Keratinocyte (primary cell): ENCODE data around the gene NANOS3. TPM values are rescaled to one million over a fixed set of nuclear protein-coding genes. Genes with fewer than 3 reads are reported as not detected.

Experiments
- DNase-seq: peaks from one replicate; pipeline ENCODE4 v3.0.0-alpha.2; 2011; ENCODE audit warnings: low read depth, missing footprints, low spot score
- FAIRE-seq: peaks from 2 replicates; lab custom pipeline; 2011; peaks lifted over from hg19 to GRCh38; lab: Jason Lieb, UNC
- H2AFZ ChIP-seq: 2 replicates; pipeline ENCODE4 v1.6.0; 2012; ENCODE audit warnings: low read length, control low read depth, inconsistent platforms; ENCODE audit not compliant: control insufficient read depth
- H3K27ac ChIP-seq: 2 replicates; pipeline ENCODE4 v1.5.1; 2011; ENCODE audit warnings: low read length; ENCODE audit not compliant: control insufficient read depth, insufficient read depth
- H3K27me3 ChIP-seq: 3 replicates; pipeline ENCODE4 v1.6.0; 2011; ENCODE audit warnings: low read length; ENCODE audit not compliant: control insufficient read depth, insufficient read depth; ENCODE audit errors: extremely low read depth
- H3K36me3 ChIP-seq, 2 experiments: 2 replicates in 1 of 2; 3 replicates in 1 of 2; pipeline ENCODE4 v1.5.1; 2011; ENCODE audit warnings: low read length in 2 of 2, mild to moderate bottlenecking in 1 of 2; ENCODE audit not compliant: control insufficient read depth in 2 of 2, insufficient read depth in 2 of 2; ENCODE audit errors: extremely low read depth in 1 of 2
- H3K4me1 ChIP-seq: 3 replicates; pipeline ENCODE4 v1.5.1; 2011; ENCODE audit warnings: low read length; ENCODE audit not compliant: control insufficient read depth, insufficient read depth; ENCODE audit errors: extremely low read depth
- H3K4me2 ChIP-seq: 3 replicates; pipeline ENCODE4 v1.6.0; 2011; ENCODE audit warnings: low read depth, low read length; ENCODE audit not compliant: control insufficient read depth, insufficient read depth; ENCODE audit errors: extremely low read depth
- H3K4me3 ChIP-seq, 3 experiments: fragments of 200-600 bp in 1 of 3; sonication (generic) in 1 of 3; 2 replicates in 2 of 3; 3 replicates in 1 of 3; pipeline ENCODE4 v1.5.1; 2011 to 2016; ENCODE audit warnings: low read length in 3 of 3, mild to moderate bottlenecking in 3 of 3, control low read depth in 2 of 3, inconsistent platforms in 1 of 3, low read depth in 1 of 3, mixed read lengths in 1 of 3, mixed run types in 1 of 3, moderate library complexity in 1 of 3; ENCODE audit not compliant: control insufficient read depth in 2 of 3, insufficient read depth in 2 of 3; ENCODE audit errors: extremely low read depth in 1 of 3
- H3K79me2 ChIP-seq: 2 replicates; pipeline ENCODE4 v1.6.0; 2012; ENCODE audit warnings: low read length; ENCODE audit not compliant: control insufficient read depth, insufficient read depth
- H3K9ac ChIP-seq: 3 replicates; pipeline ENCODE4 v1.6.0; 2011; ENCODE audit warnings: low read length; ENCODE audit not compliant: control insufficient read depth, insufficient read depth; ENCODE audit errors: extremely low read depth
- H3K9me1 ChIP-seq: 3 replicates; pipeline ENCODE4 v1.6.0; 2011; ENCODE audit warnings: low read length; ENCODE audit not compliant: control insufficient read depth, insufficient read depth; ENCODE audit errors: extremely low read depth
- H3K9me3 ChIP-seq: 2 replicates; pipeline ENCODE4 v1.5.1; 2012; ENCODE audit warnings: low read depth, low read length; ENCODE audit not compliant: control insufficient read depth
- H4K20me1 ChIP-seq: 3 replicates; pipeline ENCODE4 v1.6.0; 2011; ENCODE audit warnings: low read length; ENCODE audit not compliant: control insufficient read depth, insufficient read depth; ENCODE audit errors: extremely low read depth
- CTCF ChIP-seq, 3 experiments: IDR thresholded peaks in 1 of 3; conservative IDR thresholded peaks in 1 of 3; optimal IDR thresholded peaks in 1 of 3; 2 replicates in 2 of 3; 3 replicates in 1 of 3; pipeline versions ENCODE3 to v1.5.1; 2011; ENCODE audit warnings: low read length in 3 of 3, mild to moderate bottlenecking in 3 of 3, moderate library complexity in 2 of 3, control low read depth in 1 of 3, inconsistent platforms in 1 of 3; ENCODE audit not compliant: insufficient read depth in 2 of 3; ENCODE audit errors: extremely low read depth in 1 of 3
- EZH2 ChIP-seq: IDR thresholded peaks from one replicate; pipeline ENCODE4 v1.6.1; 2012; ENCODE audit warnings: inconsistent platforms, mild to moderate bottlenecking, low read length, moderate library complexity
- dilution Hi-C: fragments of 300-500 bp; cut with MboI; formaldehyde crosslinking; loops from one replicate; pipeline ENCODE4 v1.7.0; 2020; ENCODE audit warnings: low sequenced_read_pairs; ENCODE audit not compliant: extremely low pct_ligation_motif_present
- polyA plus RNA-seq, 5 experiments: library from polyadenylated mRNA; depleted of rRNA in 3 of 5; stranded (reverse) in 3 of 5; stranded (forward) in 1 of 5; unstranded in 1 of 5; fragments of >200 nt; gene quantifications; 1 replicate in 1 of 5; 2 replicates in 3 of 5; 3 replicates in 1 of 5; pipeline versions ENCODE4 v1.2.1 to v1.2.3, GENCODE V29; 2011 to 2012; ENCODE audit warnings: missing spikeins in 2 of 5, low read depth in 1 of 5, low replicate concordance in 1 of 5

The NANOS3 gene
- polyA plus RNA-seq, 1 donor (not counting 4 experiments of a cell fraction or from before 2014, with no cell fraction given): 0.18 TPM

- Histone ChIP-seq H3K9ac (peak overlapping the region; percentile 99), H3K36me3 (peaks cover 13 to 22% of the 10 kb centered on the region in 2 experiments), H3K4me1 (peaks cover 40% of the 10 kb centered on the region), H3K27me3 (no peaks in the 10 kb centered on the region), H3K79me2 (peaks cover 38% of the 10 kb centered on the region), H3K4me2 (peak overlapping the region; percentile 96), H3K4me3 (peak overlapping the region; percentile 64 to 98 (median 68)), H2AFZ (no peak overlapping the region), H3K27ac (peak overlapping the region; percentile 100), H3K9me1 (no peaks in the 10 kb centered on the region), H4K20me1 (peaks cover 15% of the 10 kb centered on the region), H3K9me3 (no peaks in the 10 kb centered on the region)
- FAIRE-seq (peak; percentile 65), DNase-seq (no peak)
- TF ChIP-seq CTCF (optimal IDR thresholded peaks at IDR 0.05 in 1 of 3, IDR thresholded peaks at IDR 0.05 in 1 of 3, conservative IDR thresholded peaks at IDR 0.05 in 1 of 3; ENCODE audit: extremely low read depth in 1 of 3, insufficient read depth in 2 of 3, low read length in 3 of 3) (peak in 2 of 3 experiments; percentile 22 to 26), EZH2 (no peak)
- dilution Hi-C loops: no loop called here
Measured at GRCh38 chr19:13844130-13844631, 32.8 kb upstream of the NANOS3 start.

- peak overlapping the region; percentile 68 for H3K4me2 ChIP-seq
- peak overlapping the region; percentile 96 for H3K9ac ChIP-seq
- dilution Hi-C loops: no loop called here
- no peaks in the 10 kb centered on the region for H3K9me1 ChIP-seq
- peaks cover 12% of the 10 kb centered on the region for H3K79me2 ChIP-seq
- H3K27ac ChIP-seq: peak overlapping the region; percentile 100
- H3K27me3 ChIP-seq: no peaks in the 10 kb centered on the region
- H3K36me3 ChIP-seq: peaks cover 0 to 1% of the 10 kb centered on the region in 2 experiments
- H4K20me1 ChIP-seq: no peaks in the 10 kb centered on the region
- FAIRE-seq (no peak), DNase-seq (no peak)
- peak overlapping the region; percentile 22 to 51 (median 28) for H3K4me3 ChIP-seq
- TF ChIP-seq CTCF (optimal IDR thresholded peaks at IDR 0.05 in 1 of 3, IDR thresholded peaks at IDR 0.05 in 1 of 3, conservative IDR thresholded peaks at IDR 0.05 in 1 of 3; ENCODE audit: extremely low read depth in 1 of 3, insufficient read depth in 2 of 3, low read length in 3 of 3): no peak
- no peak for TF ChIP-seq EZH2
- peaks cover 54% of the 10 kb centered on the region for H3K4me1 ChIP-seq
- H3K9me3 ChIP-seq: no peaks in the 10 kb centered on the region
- H2AFZ ChIP-seq: no peak overlapping the region
Measured at GRCh38 chr19:13846557-13847406, 30.2 kb upstream of the NANOS3 start.
